GM12878 (cell line): ENCODE measurements around the gene NT5DC4. TPM values are rescaled to one million over a fixed set of nuclear protein-coding genes. Genes with fewer than 3 reads are reported as not detected.
A peak's percentile ranks its signal among the peaks of the same experiment; 100 is the strongest.

Source experiments
- BACH1 ChIP-seq: fragments of 450-650 bp; IDR thresholded peaks from 2 replicates; pipeline ENCODE4 v1.6.1; 2017; ENCODE audit warnings: mild to moderate bottlenecking, borderline replicate concordance
- BHLHE40 ChIP-seq, 2 experiments: fragments of 450-650 bp in 1 of 2; IDR thresholded peaks; 2 replicates each; pipeline ENCODE4 v1.6.1; 2011 to 2017; ENCODE audit warnings: low read depth in 2 of 2, borderline replicate concordance in 1 of 2, improper control_type of control experiment in 1 of 2, low read length in 1 of 2, mild to moderate bottlenecking in 1 of 2
- CREM ChIP-seq: IDR thresholded peaks from 2 replicates; pipeline ENCODE4 v1.6.1; 2014; ENCODE audit warnings: antibody characterized with exemption, low read depth
- GABPA ChIP-seq: IDR thresholded peaks from 2 replicates; pipeline ENCODE4 v1.6.1; 2014; ENCODE audit warnings: antibody characterized with exemption, low read depth, mild to moderate bottlenecking, inconsistent platforms
- GATAD2B ChIP-seq: fragments of 450-650 bp; conservative IDR thresholded peaks from 2 replicates; pipeline ENCODE4 v1.6.1; 2017; ENCODE audit warnings: low read depth, mild to moderate bottlenecking, moderate library complexity
- HDAC2 ChIP-seq: fragments of 200-600 bp; sonication (generic); IDR thresholded peaks from 2 replicates; pipeline ENCODE4 v1.6.1; 2017
- HDGF ChIP-seq: fragments of 450-650 bp; IDR thresholded peaks from 2 replicates; pipeline ENCODE4 v1.6.1; 2016; ENCODE audit warnings: antibody characterized with exemption
- IKZF2 ChIP-seq, 2 experiments: fragments of 450-650 bp; IDR thresholded peaks; 2 replicates each; pipeline ENCODE4 v1.6.1; 2017; ENCODE audit warnings: mild to moderate bottlenecking in 2 of 2, moderate library complexity in 2 of 2
- JUNB ChIP-seq: IDR thresholded peaks from 2 replicates; pipeline ENCODE4 v1.6.1; 2016; ENCODE audit warnings: antibody characterized with exemption, mild to moderate bottlenecking
- NFXL1 ChIP-seq: fragments of 450-650 bp; IDR thresholded peaks from 2 replicates; pipeline ENCODE4 v1.6.1; 2017; ENCODE audit warnings: antibody characterized with exemption, mild to moderate bottlenecking, borderline replicate concordance
- NR2C1 ChIP-seq: fragments of 450-650 bp; IDR thresholded peaks from 2 replicates; pipeline ENCODE4 v1.6.1; 2017; ENCODE audit warnings: antibody characterized with exemption, mild to moderate bottlenecking, moderate library complexity
- POLR2A ChIP-seq: IDR thresholded peaks from 2 replicates; pipeline ENCODE4 v1.6.1; 2011; ENCODE audit warnings: low read depth, mild to moderate bottlenecking, low read length
- POLR2AphosphoS2 ChIP-seq: IDR thresholded peaks from 2 replicates; pipeline ENCODE4 v1.6.1; 2011; ENCODE audit warnings: low read depth, mild to moderate bottlenecking, low read length, improper control_type of control experiment, moderate library complexity
- RUNX3 ChIP-seq: IDR thresholded peaks from 2 replicates; pipeline ENCODE4 v1.6.1; 2012; ENCODE audit warnings: low read length, inconsistent platforms
- SIX5 ChIP-seq: IDR thresholded peaks from 2 replicates; pipeline ENCODE4 v1.6.1; 2011; ENCODE audit warnings: mild to moderate bottlenecking, low read depth, low read length, moderate library complexity; ENCODE audit not compliant: severe bottlenecking
- SKIL ChIP-seq: fragments of 450-650 bp; IDR thresholded peaks from 2 replicates; pipeline ENCODE4 v1.6.1; 2017; ENCODE audit warnings: mild to moderate bottlenecking, low read depth, inconsistent platforms; ENCODE audit not compliant: poor library complexity, severe bottlenecking
- SMARCA5 ChIP-seq: fragments of 450-650 bp; IDR thresholded peaks from 2 replicates; pipeline ENCODE4 v1.6.1; 2017; ENCODE audit warnings: mild to moderate bottlenecking
- STAT3 ChIP-seq: IDR thresholded peaks from 2 replicates; pipeline ENCODE4 v1.6.1; 2011; ENCODE audit warnings: low read depth, low read length, improper control_type of control experiment
- ZBED1 ChIP-seq: IDR thresholded peaks from 2 replicates; pipeline ENCODE4 v1.6.1; 2016; ENCODE audit warnings: borderline replicate concordance
- polyA plus RNA-seq, 11 experiments: library from polyadenylated mRNA; depleted of rRNA in 4 of 11; unstranded in 6 of 11; stranded (reverse) in 5 of 11; fragments of >200 nt; fragmentation: Nextera tagmentation in 4 of 11; fragmentation: Illumina TruSeq in 1 of 11; extraction: Ambion mirVana in 4 of 11; extraction: Trizol in 1 of 11; gene quantifications; 1 replicate in 1 of 11; 2 replicates in 10 of 11; pipeline versions ENCODE4 v1.2.1 to v1.2.3, GENCODE V29; 2011 to 2016; ENCODE audit warnings: inconsistent platforms in 2 of 11, missing spikeins in 2 of 11, low read depth in 1 of 11
- total RNA-seq, 4 experiments: library from RNA; depleted of rRNA in 3 of 4; stranded (reverse); fragments of >200 nt in 3 of 4; fragmentation: Illumina TruSeq in 1 of 4; extraction: Trizol in 1 of 4; gene quantifications; 2 replicates each; pipeline versions ENCODE4 v1.2.1 to v1.2.3, GENCODE V29; 2013 to 2021
- TF ChIP-seq, protein P1 (sequence below): fragments of 450-650 bp; IDR thresholded peaks from 2 replicates; pipeline ENCODE4 v1.6.1; 2017; ENCODE audit warnings: mild to moderate bottlenecking, moderate library complexity
- TF ChIP-seq, protein P2 (sequence below): IDR thresholded peaks from 2 replicates; pipeline ENCODE4 v1.6.1; 2011; ENCODE audit warnings: borderline replicate concordance, low read depth, mild to moderate bottlenecking, moderate library complexity, low read length; ENCODE audit not compliant: insufficient read depth, poor library complexity, severe bottlenecking
- TF ChIP-seq, protein P3 (sequence below): fragments of 450-650 bp; IDR thresholded peaks from 2 replicates; pipeline ENCODE4 v1.6.1; 2018; ENCODE audit warnings: mild to moderate bottlenecking, low read depth, moderate library complexity; ENCODE audit not compliant: partially characterized antibody

The NT5DC4 gene
- total and polyA plus RNA-seq, 10 of the 15 experiments (the other 5 are each of a cell fraction or from before 2014, with no cell fraction given): 0.04 to 2.6 (median 0.32) TPM; not detected in 2

- TF ChIP-seq, protein P1, sequence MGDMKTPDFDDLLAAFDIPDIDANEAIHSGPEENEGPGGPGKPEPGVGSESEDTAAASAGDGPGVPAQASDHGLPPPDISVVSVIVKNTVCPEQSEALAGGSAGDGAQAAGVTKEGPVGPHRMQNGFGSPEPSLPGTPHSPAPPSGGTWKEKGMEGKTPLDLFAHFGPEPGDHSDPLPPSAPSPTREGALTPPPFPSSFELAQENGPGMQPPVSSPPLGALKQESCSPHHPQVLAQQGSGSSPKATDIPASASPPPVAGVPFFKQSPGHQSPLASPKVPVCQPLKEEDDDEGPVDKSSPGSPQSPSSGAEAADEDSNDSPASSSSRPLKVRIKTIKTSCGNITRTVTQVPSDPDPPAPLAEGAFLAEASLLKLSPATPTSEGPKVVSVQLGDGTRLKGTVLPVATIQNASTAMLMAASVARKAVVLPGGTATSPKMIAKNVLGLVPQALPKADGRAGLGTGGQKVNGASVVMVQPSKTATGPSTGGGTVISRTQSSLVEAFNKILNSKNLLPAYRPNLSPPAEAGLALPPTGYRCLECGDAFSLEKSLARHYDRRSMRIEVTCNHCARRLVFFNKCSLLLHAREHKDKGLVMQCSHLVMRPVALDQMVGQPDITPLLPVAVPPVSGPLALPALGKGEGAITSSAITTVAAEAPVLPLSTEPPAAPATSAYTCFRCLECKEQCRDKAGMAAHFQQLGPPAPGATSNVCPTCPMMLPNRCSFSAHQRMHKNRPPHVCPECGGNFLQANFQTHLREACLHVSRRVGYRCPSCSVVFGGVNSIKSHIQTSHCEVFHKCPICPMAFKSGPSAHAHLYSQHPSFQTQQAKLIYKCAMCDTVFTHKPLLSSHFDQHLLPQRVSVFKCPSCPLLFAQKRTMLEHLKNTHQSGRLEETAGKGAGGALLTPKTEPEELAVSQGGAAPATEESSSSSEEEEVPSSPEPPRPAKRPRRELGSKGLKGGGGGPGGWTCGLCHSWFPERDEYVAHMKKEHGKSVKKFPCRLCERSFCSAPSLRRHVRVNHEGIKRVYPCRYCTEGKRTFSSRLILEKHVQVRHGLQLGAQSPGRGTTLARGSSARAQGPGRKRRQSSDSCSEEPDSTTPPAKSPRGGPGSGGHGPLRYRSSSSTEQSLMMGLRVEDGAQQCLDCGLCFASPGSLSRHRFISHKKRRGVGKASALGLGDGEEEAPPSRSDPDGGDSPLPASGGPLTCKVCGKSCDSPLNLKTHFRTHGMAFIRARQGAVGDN: peak; percentile 93
- TF ChIP-seq SMARCA5 (peak; percentile 52), JUNB (peak; percentile 62), GATAD2B (peak; percentile 64; the same call in 1 of the 2 replicates), SIX5 (no peak), ZBED1 (peak; percentile 69; the same call in 1 of the 2 replicates), POLR2AphosphoS2 (no peak), HDAC2 (no peak), HDGF (peak; percentile 98), POLR2A (peak; percentile 64), BACH1 (peak; percentile 98), IKZF2 (IDR thresholded peaks at IDR 0.05) (peak; percentile 93), CREM (peak; percentile 70), STAT3 (no peak), GABPA (no peak), RUNX3 (peak; percentile 87), BHLHE40 (IDR thresholded peaks at IDR 0.05; ENCODE audit: borderline replicate concordance in 1 of 2, low read depth in 2 of 2, low read length in 1 of 2) (peak; percentile 79 to 92), SKIL (peak; percentile 94), NFXL1 (no peak), NR2C1 (peak; percentile 68)
- TF ChIP-seq, protein P2, sequence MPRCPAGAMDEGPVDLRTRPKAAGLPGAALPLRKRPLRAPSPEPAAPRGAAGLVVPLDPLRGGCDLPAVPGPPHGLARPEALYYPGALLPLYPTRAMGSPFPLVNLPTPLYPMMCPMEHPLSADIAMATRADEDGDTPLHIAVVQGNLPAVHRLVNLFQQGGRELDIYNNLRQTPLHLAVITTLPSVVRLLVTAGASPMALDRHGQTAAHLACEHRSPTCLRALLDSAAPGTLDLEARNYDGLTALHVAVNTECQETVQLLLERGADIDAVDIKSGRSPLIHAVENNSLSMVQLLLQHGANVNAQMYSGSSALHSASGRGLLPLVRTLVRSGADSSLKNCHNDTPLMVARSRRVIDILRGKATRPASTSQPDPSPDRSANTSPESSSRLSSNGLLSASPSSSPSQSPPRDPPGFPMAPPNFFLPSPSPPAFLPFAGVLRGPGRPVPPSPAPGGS: peak; percentile 34
- TF ChIP-seq, protein P3, sequence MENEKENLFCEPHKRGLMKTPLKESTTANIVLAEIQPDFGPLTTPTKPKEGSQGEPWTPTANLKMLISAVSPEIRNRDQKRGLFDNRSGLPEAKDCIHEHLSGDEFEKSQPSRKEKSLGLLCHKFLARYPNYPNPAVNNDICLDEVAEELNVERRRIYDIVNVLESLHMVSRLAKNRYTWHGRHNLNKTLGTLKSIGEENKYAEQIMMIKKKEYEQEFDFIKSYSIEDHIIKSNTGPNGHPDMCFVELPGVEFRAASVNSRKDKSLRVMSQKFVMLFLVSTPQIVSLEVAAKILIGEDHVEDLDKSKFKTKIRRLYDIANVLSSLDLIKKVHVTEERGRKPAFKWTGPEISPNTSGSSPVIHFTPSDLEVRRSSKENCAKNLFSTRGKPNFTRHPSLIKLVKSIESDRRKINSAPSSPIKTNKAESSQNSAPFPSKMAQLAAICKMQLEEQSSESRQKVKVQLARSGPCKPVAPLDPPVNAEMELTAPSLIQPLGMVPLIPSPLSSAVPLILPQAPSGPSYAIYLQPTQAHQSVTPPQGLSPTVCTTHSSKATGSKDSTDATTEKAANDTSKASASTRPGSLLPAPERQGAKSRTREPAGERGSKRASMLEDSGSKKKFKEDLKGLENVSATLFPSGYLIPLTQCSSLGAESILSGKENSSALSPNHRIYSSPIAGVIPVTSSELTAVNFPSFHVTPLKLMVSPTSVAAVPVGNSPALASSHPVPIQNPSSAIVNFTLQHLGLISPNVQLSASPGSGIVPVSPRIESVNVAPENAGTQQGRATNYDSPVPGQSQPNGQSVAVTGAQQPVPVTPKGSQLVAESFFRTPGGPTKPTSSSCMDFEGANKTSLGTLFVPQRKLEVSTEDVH: no peak
These were observed 28.3 kb upstream of the NT5DC4 start (continued) for GRCh38 chr2:112692495-112692911.
